HG03378 (cell line): ENCODE results near the gene APOB.

Experiments
- ATAC-seq: cut with Tn5 transposase; IDR thresholded peaks from one replicate; pipeline ENCODE4 v1.9.1; 2021; ENCODE audit warnings: mild to moderate bottlenecking, moderate library complexity; ENCODE audit not compliant: unreplicated experiment

APOB gene

GRCh38 chr2:21050164-21050563 is 6.3 kb upstream of the APOB start:
- no peak for ATAC-seq

GRCh38 chr2:21047141-21048009 is 3.5 kb upstream of the APOB start:
- no peak for ATAC-seq

DNA sequence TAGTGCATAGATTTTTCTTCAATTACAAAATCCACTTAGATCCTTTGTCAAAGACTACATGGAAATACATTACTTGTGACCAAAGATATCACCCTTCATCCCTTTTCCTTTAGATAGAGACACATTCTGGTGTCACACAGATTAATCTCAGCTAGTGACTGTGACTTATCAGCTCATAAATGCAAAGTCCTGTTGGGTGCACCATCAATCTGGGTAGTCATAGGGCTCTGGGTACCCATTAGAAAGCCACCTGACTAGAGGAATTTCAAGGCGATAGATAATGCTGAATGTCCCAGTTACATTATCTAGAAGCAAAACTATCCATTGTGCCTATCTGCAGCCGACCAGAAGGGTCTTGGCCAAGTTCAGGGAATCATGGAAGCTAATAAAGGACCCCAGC is 2.6 kb upstream of the APOB start:
- ATAC-seq: no peak

DNA sequence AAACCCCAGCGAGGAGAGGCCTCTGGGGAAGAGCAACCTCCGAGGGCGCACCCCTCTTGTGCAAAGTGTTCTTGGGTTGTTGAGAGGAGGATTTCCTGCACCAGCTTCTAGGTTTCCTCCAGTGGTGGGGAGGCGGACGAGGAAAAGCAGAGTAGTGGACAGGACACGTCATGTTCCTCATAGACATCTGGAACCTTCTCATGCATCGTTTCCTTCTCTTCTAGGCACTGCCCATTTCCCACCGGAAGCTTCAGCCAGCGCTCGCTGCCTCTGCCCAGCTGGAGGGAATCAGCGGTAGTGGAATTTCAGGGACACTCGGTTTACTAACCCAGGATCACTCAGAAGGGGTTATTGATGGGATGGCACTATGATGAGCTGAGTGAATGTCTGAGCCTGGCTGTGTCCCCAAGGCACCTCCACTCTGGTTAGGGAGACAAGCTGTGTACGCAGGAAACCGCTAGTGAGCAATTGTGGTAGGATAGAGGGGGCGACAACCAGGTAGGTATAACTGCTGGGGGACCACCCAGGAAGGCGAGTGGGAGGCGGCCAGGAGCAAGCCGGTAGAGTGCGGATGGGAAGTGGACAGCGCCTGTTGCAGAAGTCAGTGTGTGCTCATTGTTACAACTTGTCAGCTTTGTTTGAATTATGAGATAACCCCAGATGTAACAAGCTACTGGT is 960 bp upstream of the APOB start:
- no peak for ATAC-seq

DNA sequence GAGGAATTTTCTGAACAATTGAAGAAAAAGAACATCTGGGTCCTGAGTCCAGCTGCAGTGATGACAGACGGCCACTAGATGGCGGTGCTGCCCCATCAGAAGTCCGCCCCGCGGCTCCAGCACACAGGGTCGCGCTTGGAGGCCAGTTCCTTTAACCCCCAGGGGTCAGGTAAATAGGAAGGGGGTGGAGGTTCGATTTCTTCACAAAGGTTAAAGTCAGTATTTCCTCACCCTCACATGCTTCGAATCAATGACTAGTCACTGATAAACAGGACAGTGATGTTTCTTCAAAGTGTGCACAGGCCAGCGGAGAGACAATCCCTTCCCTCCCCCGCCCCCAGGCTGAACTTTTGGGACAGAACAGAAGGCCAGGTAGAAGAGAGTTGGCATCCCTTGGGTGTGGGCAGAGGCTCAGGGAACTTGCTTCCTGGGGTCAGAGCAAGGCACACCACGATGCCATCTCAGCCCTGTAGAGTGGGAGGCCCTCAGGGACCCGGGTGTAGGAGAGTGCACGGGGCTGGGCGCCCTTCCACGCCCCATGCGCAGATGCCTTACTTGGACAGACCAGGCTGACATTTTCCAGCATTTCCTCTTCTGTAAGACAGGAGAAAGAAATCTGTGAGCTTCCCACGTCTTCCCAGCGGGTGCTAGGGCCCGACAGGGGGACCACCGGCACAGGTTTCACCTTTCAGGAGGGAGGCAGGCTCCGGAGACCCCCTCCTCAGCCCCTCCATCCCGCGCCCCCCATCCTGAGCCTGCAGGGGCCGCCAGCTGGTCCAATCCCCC is 722 bp downstream of the APOB start:
- peak; percentile 79 for ATAC-seq

DNA sequence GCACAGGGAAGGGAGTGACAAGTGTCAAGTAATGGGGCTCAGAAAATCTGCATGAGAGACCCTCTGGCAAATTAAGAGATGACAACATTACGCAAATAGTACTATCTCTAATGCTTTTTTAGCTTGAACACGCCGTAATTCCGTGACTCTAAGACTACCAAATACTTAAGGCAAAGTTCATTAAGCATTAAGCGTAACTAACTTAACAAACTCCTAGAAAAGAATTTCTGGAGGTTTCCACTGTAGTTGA is 1.2 kb downstream of the APOB start:
- no peak for ATAC-seq

GRCh38 chr2:21041943-21042707 is 1.7 kb downstream of the APOB start:
- no peak for ATAC-seq

DNA sequence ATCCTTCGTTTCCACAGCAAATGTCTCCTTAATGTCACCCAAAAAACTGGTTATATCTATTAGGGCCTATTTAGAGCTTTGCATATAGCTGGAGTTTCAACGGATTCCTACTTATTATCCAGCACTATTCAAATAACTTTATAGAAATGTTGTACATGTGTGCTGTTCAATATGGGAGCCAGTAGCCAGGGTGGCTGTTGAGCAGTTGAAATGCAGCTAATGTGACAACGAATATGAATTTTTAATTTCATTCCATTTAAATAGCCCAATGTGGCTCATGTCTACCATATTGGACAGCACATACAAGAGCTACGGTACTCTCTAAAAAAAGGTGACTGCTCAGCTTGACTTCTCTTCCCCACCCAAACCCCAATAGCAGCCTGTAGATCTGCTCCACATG is 2.4 kb downstream of the APOB start:
- no peak for ATAC-seq

DNA sequence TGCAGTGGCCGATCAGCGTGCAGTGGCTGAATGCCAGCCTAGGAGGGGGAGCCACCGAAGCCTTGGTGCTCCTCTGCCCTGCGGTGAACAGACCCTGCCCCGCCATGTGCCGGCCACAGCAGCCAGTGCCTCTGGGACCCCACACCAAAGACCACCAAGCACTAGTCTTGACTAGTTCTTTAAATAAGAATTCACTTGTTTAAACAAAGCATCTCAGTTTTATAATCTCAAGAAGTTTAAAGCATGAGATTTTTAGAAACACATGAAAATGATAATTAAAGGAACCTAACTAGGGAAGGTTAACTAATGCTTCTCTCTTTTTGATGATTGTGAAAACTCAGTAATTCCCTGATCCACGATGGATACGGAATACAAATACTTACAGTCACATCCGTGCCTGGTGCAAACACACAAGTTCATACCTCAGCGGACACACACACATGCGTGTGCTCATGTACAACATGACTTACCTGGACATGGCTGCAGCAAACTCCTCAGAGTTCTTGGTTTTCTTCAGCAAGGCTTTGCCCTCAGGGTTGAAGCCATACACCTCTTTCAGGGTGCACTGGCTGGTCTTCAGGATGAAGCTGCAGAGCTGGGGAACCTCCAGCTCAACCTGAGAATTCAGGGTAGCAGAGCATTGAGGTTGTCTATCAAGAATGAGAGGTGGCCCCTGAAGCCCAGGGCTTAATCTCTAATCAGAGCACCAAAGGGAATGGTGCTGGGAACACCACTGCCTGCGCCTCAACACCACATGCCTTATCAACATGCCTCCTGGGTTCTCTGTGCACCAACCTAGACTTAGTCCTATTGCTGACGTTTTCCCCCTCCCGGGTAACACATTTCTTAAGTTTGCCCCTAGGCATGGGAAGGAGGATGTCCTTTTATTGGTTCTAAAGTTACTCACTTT is 3.1 kb downstream of the APOB start:
- ATAC-seq: no peak

DNA sequence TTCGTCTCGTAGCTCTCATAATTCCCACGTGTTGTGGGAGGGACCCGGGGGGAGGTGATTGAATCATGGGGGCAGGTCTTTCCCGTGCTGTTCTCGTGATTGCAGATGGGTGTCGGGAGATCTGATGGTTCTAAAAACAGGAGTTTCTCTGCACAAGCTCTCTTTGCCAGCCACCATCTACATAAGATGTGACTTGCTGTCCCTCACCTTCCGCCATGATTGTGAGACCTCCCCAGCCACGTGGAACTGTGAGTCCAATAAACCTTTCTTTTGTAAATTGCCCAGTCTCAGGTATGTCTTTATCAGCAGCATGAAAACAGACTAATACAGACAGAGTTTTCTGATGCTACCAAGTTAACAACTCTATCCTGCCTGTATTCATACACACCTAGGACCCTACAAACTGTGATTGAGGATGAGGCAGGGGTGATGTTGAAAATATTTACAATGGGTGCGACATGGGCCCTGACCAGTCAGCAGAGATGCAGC is 3.9 kb downstream of the APOB start:
- ATAC-seq: no peak

DNA sequence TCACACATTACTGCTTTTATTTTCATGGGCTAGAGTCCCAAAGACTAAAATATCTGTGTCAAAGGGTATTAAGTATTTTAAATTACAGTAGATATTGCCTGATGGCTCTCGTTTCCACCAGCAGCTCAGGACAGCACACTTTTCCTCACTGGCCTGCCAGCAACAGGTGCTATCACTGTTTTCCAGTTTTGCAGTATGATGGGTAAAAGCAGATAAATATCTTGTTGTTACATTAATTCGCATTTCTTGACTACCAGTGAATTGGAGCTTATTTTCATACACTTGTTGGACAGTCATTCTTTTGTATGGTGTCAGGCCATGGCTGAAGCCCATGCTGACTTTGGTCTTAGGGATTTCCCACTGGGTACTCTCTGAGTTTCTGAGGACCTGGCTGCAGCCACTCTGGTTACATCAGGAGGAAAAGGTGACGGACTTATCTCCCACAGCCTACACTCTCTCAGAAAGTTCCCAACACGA is 4.8 kb downstream of the APOB start:
- no peak for ATAC-seq

DNA sequence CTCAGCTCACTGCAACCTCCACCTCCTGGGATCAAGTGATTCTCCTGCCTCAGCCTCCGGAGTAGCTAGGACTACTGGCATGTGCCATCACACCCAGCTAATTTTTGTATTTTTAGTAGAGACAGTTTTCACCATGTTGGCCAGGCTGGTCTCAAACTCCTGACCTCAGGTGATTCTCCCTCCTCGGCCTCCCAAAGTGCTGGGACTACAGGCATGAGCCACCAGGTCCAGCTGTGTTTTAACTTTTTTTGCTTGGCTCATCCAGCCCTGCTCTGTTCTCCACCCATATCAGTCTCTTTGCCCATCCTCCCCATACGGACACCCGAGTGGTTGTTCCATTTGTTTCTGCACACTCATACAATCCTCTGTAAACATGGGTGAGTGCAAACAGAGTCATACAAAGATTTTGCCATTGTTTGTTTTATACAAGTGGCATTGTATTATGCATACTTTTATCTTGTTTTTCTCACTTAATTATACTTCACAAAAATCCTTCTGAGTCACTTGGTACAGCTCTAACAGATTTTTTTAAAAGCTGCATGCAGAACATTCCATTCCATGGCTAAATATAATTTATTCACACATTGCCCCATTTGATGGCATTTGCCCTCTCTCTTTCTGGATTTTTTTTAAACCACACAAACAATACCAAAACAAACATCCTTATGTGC is 5.3 kb downstream of the APOB start:
- ATAC-seq: no peak

GRCh38 chr2:21037671-21038108 is 6.2 kb downstream of the APOB start:
- no peak for ATAC-seq

DNA sequence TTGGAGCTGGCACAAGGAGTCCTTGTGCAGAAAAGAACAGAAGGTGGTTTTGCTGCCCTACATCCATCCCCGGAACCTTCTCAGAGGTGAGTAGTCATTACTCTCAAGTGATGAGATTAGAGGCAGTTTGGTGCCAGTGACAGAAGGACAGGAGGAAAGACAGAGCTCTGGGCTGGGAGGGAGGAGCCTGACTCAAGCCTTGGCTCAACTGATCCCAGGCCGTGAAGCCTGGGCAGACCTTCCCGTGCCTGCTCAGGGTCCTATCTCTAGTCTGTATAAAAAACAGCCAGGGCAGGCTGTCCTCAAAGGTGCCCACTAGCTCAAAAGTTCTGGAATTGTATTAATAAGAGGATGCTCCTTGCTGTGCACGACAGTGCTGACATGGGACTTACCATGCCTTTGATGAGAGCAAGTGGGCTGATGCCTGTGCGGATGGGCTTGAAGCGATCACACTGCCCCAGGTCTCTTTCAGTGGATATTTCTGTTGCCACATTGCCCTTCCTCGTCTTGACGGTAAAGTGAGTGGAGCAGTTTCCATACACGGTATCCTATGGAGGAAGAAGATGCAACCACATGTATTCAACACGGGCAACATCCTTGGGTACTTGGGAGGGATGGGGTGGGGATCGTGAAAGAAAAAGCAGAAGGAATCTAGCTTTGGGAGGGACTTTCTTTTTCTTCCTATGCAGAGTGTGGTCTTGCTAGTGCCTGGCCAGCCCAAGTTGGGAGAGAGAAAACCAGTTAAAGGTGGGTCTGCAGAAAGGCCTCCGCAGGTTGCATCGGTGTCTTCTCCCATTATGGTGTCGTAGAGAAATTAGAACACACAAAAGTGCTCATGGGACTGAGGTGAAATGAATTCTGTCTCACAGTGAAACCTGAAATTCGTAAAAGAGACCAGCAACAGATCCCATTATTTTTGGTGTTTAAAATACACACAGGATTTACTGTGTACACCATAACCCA is 6.9 kb downstream of the APOB start:
- no peak for ATAC-seq

GRCh38 chr2:21035974-21036707 is 7.7 kb downstream of the APOB start:
- ATAC-seq: no peak

DNA sequence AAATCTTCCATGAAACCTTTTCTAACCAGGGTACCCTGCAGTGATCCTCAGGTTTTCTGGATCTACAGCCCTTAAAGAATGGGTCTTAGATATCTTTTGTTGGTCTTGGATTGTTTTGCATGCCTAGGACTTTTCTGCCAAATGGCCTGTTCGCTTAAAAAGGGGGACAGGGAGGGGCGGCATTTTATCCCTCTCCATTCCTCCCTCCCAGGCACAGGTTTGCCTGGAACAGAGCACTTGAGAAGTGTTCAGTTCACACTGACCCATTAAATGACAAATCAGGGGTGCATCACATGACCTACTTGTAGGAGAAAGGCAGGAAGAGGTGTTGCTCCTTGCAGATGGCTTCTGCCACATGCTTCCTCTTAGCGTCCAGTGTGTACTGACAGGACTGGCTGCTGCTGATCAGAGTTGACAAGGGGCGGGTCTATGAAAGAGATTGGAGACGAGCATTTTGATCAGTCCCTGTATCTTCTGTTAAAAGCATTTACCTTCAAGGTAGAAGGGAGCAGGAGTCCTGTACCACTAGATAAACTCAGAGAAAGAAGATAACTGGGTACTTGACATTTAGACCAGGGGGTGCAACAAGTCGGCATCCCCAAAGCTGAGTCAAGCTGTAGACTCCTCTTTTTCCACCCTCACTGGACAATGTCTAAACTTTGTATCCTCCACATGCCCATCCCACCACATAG is 8.4 kb downstream of the APOB start:
- no peak for ATAC-seq

DNA sequence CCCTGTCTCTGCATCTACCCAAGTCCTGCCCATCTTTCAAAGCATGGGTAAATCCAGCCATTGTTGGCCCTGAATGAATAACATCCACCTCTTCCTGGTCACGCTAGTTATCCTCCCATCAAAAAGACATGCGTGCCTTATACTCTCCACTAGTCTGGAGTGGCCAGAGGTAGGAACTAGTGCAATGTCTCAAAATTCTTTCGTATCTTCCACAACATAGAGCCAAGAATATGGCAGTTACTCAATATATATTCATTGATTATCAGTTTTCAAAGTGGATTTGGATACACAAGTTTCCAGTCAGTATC is 8.9 kb downstream of the APOB start:
- no peak for ATAC-seq
